ENCODE measurements around the gene TEX22.

- no peak for TF ChIP-seq CTCF (IDR thresholded peaks at IDR 0.05)
- TF ChIP-seq POLR2A (IDR thresholded peaks at IDR 0.05) = no peak
These were observed 38.1 kb downstream of the TEX22 start for GRCh38 chr14:105436402-105436801.

Measured in Peyer's patch (tissue), 4 donors.